K562 (cell line): ENCODE results near the gene MSH3. TPM values are rescaled to one million over a fixed set of nuclear protein-coding genes. Genes with fewer than 3 reads are reported as not detected.
A peak's percentile ranks its signal among the peaks of the same experiment; 100 is the strongest.

ENCODE experiments used
- ATAC-seq: fragments of 200-7000 bp; cut with Tn5 transposase; 3 replicates; pipeline ENCODE4 v1.9.1; 2020; ENCODE audit warnings: moderate library complexity
- BruUV-seq: library from RNA; stranded (reverse); fragments of 400-500 nt; replicated peaks from 2 replicates; lab custom pipeline; 2021; lab: Mats Ljungman, UMichigan
- CTCF ChIA-PET: fragments of 300-600 bp; formaldehyde crosslinking; extraction: SDS; loops from one replicate; lab custom pipeline; 2021; ENCODE audit warnings: low intra/inter-chr PET ratio; lab: Yijun Ruan, JAX
- POLR2A ChIA-PET: fragments of 300-600, 350-650 bp; sonication (Branson Sonifier 250); formaldehyde crosslinking; extraction: SDS; loops from one replicate; lab custom pipeline; 2021; ENCODE audit warnings: antibody characterized with exemption, inconsistent platforms; lab: Yijun Ruan, JAX
- DNase-seq, 4 experiments: peaks; one replicate each; pipeline versions ENCODE4 v3.0.0 to v3.0.0-alpha.2; 2011 to 2018; ENCODE audit warnings: low spot score in 3 of 4, mixed read lengths in 3 of 4; ENCODE audit errors: extremely low read depth in 1 of 4
- FAIRE-seq: peaks from 2 replicates; lab custom pipeline; 2011; peaks lifted over from hg19 to GRCh38; lab: Jason Lieb, UNC
- H2AFZ ChIP-seq: 2 replicates; pipeline ENCODE4 v1.6.0; 2011; ENCODE audit warnings: low read depth, low read length, control low read depth, inconsistent platforms
- H3K27ac ChIP-seq: fragments of 200-600 bp; 3 replicates; pipeline ENCODE4 v1.8.0; 2011; ENCODE audit warnings: low read depth, mild to moderate bottlenecking, control low read depth, inconsistent platforms, low read length, moderate library complexity, mixed read lengths; ENCODE audit errors: extremely low read depth
- H3K27me3 ChIP-seq, 2 experiments: fragments of 300-600 bp in 1 of 2; 2 replicates in 1 of 2; 3 replicates in 1 of 2; pipeline versions ENCODE4 v1.6.0 to v1.8.0; 2011; ENCODE audit warnings: inconsistent platforms in 2 of 2, low read length in 2 of 2, mild to moderate bottlenecking in 1 of 2, mixed read lengths in 1 of 2, moderate library complexity in 1 of 2; ENCODE audit not compliant: control insufficient read depth in 2 of 2, insufficient read depth in 2 of 2
- H3K36me3 ChIP-seq: fragments of 300-600 bp; 3 replicates; pipeline ENCODE4 v1.8.0; 2011; ENCODE audit warnings: mild to moderate bottlenecking, low read length, inconsistent platforms; ENCODE audit not compliant: control insufficient read depth, insufficient read depth
- H3K4me1 ChIP-seq, 2 experiments: fragments of 200-600 bp in 1 of 2; replicated peaks in 1 of 2; 2 replicates in 1 of 2; 3 replicates in 1 of 2; pipeline versions ENCODE4 v1.5.1 to v1.8.0; 2011; ENCODE audit warnings: inconsistent platforms in 2 of 2, low read length in 2 of 2, mild to moderate bottlenecking in 1 of 2, mixed read lengths in 1 of 2, moderate library complexity in 1 of 2; ENCODE audit not compliant: control insufficient read depth in 2 of 2, insufficient read depth in 2 of 2
- H3K4me2 ChIP-seq: 2 replicates; pipeline ENCODE4 v1.6.1; 2011; ENCODE audit warnings: low read length, control low read depth, inconsistent platforms, mixed read lengths; ENCODE audit not compliant: insufficient read depth
- H3K4me3 ChIP-seq: fragments of 200-600 bp; sonication (generic), shearing (Covaris generic); 2 replicates; pipeline ENCODE4 v1.5.1; 2016; ENCODE audit warnings: control low read depth, inconsistent platforms
- H3K79me2 ChIP-seq: fragments of 200-600 bp; 3 replicates; pipeline ENCODE4 v1.8.0; 2011; ENCODE audit warnings: low read length, inconsistent platforms; ENCODE audit not compliant: control insufficient read depth, insufficient read depth
- H3K9ac ChIP-seq, 2 experiments: 2 replicates each; pipeline versions ENCODE4 v1.6.0 to v1.6.1; 2011; ENCODE audit warnings: low read depth in 2 of 2, low read length in 2 of 2, control low read depth in 1 of 2, inconsistent platforms in 1 of 2, mild to moderate bottlenecking in 1 of 2, mixed read lengths in 1 of 2; ENCODE audit not compliant: insufficient read depth in 1 of 2
- H3K9me1 ChIP-seq: one replicate; pipeline ENCODE4 v1.6.0; 2011; ENCODE audit warnings: inconsistent platforms, mild to moderate bottlenecking, low read length, moderate library complexity; ENCODE audit not compliant: control insufficient read depth, insufficient read depth
- H3K9me3 ChIP-seq: replicated peaks from 2 replicates; pipeline ENCODE4 v1.5.1; 2011; ENCODE audit warnings: low read depth, low read length, inconsistent platforms; ENCODE audit not compliant: control insufficient read depth, insufficient read depth
- H4K20me1 ChIP-seq: replicated peaks from 2 replicates; pipeline ENCODE4 v1.6.1; 2011; ENCODE audit warnings: low read length, inconsistent platforms, mixed read lengths; ENCODE audit not compliant: control insufficient read depth, insufficient read depth
- C11orf30 ChIP-seq: fragments of 450-650 bp; IDR thresholded peaks from 2 replicates; pipeline ENCODE4 v1.6.1; 2016; ENCODE audit warnings: low read depth, mild to moderate bottlenecking
- MAZ ChIP-seq, 2 experiments: fragments of 450-650 bp in 1 of 2; sonication (generic) in 1 of 2; formaldehyde crosslinking; IDR thresholded peaks in 1 of 2; conservative IDR thresholded peaks in 1 of 2; 2 replicates each; pipeline versions ENCODE4 v1.4.0 to v1.5.0; 2020; ENCODE audit warnings: mild to moderate bottlenecking in 1 of 2, missing genetic modification reagents in 1 of 2
- PHF8 ChIP-seq: fragments of 200-600 bp; sonication (generic); IDR thresholded peaks from 2 replicates; pipeline ENCODE4 v1.6.1; 2012; ENCODE audit warnings: mixed run types, mild to moderate bottlenecking, inconsistent platforms, low read length, moderate library complexity, borderline replicate concordance
- RBM17 ChIP-seq: fragments of 200-400 bp; formaldehyde crosslinking; IDR thresholded peaks from 2 replicates; pipeline ENCODE4 v1.6.1; 2017; ENCODE audit warnings: low read depth, mild to moderate bottlenecking, low read length, borderline replicate concordance
- SMC3 ChIP-seq: conservative IDR thresholded peaks from 2 replicates; pipeline ENCODE4 v1.6.1; 2011; ENCODE audit warnings: low read depth, low read length, improper control_type of control experiment; ENCODE audit not compliant: insufficient read depth
- ZNF316 ChIP-seq: fragments of 450-650 bp; IDR thresholded peaks from 2 replicates; pipeline ENCODE4 v1.6.1; 2016
- WGBS: fragments of 100-300 bp; shearing (Covaris generic); methylation state at CpG from one replicate; pipeline ENCODE4 v1.1.6; 2016; ENCODE audit warnings: low coverage, mixed read lengths; ENCODE audit not compliant: insufficient coverage; ENCODE audit errors: missing lambda C conversion rate; 5-methylcytosine and 5-hydroxymethylcytosine counted together
- in situ Hi-C: fragments of 300-500 bp; cut with MboI; formaldehyde crosslinking; loops from 4 replicates; pipeline ENCODE4 v1.15.0; 2018; ENCODE audit warnings: inconsistent platforms, mixed read lengths
- intact Hi-C: fragments of 100-400 bp; cut with micrococcal nuclease; formaldehyde crosslinking; loops from 2 replicates; pipeline ENCODE4 v1.14.2; 2022
- polyA plus RNA-seq, 8 experiments: library from polyadenylated mRNA; depleted of rRNA in 4 of 8; stranded (reverse) in 5 of 8; unstranded in 3 of 8; fragments of >200 nt; fragmentation: Nextera tagmentation in 2 of 8; fragmentation: Illumina TruSeq in 1 of 8; extraction: Ambion mirVana in 2 of 8; extraction: Trizol in 1 of 8; gene quantifications; 2 replicates each; pipeline versions ENCODE4 v1.2.1 to v1.2.3, GENCODE V29; 2011 to 2014; ENCODE audit warnings: inconsistent platforms in 1 of 8, missing spikeins in 1 of 8
- total RNA-seq, 7 experiments: library from RNA; depleted of rRNA in 6 of 7; stranded (reverse); fragments of >200 nt in 6 of 7; fragmentation: Illumina TruSeq in 2 of 7; extraction: Trizol in 2 of 7; gene quantifications; 2 replicates each; pipeline versions ENCODE4 v1.2.1 to v1.2.3, GENCODE V29; 2011 to 2021; ENCODE audit warnings: low replicate concordance in 1 of 7
- TF ChIP-seq, protein P1 (sequence below), 2 experiments: fragments of 450-650 bp; IDR thresholded peaks; 2 replicates each; pipeline ENCODE4 v1.6.1; 2018; ENCODE audit warnings: mild to moderate bottlenecking in 2 of 2, low read depth in 1 of 2; ENCODE audit not compliant: partially characterized antibody in 2 of 2
- TF ChIP-seq, protein P2 (sequence below): fragments of 250-450 bp; sonication (Bioruptor Pico); IDR thresholded peaks from 2 replicates; pipeline ENCODE4 v1.5.0; 2021
- TF ChIP-seq, protein P3 (sequence below): fragments of 250-450 bp; sonication (Bioruptor Pico); IDR thresholded peaks from 2 replicates; pipeline ENCODE4 v1.4.0; 2020; ENCODE audit warnings: borderline replicate concordance

The MSH3 gene
- total and polyA plus RNA-seq, 9 of the 15 experiments (the other 6 are each of a cell fraction or from before 2014, with no cell fraction given) = 3.9 to 17.2 (median 13.2) TPM

DNA sequence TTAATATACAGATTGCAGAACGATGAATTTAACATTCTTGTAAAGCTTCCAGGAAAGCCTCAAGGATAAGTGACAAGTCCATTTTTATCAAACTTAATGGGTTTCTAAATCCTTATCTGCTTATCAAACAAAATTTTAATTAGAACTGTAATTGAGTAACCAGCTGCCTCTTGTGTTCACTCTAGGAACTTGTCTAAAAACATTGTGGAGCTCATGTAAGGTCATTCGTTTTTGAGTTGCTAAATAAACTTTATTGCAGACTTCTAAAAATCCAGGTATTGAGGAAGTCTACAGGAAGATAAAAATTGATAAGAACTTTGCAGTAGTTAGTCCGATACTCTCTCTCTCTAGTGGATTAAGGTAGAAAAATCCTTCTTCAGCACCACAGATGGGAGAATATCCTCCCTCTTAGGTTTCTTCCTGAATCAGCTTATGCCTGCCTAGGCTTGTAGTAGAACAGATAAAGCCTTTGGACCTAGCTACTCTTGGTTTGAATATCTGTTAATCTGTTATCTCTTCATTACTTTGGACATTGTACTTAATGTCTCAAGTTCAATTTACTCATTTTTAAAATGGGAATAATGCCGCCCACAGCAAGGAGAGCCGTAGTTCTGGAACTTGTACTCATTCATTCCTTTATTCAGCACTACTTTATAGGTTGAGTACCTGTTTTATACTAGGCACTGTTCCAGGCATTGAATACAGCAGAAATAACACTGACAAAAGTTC lies 60.3 kb downstream of the MSH3 start (continued):
- no peak for TF ChIP-seq PHF8
- TF ChIP-seq MAZ (CRISPR knock-in tag; conservative IDR thresholded peaks at IDR 0.05 in 1 of 2, IDR thresholded peaks at IDR 0.05 in 1 of 2) = no peak
- no peak for TF ChIP-seq SMC3
- TF ChIP-seq, all 486 proteins: peak for 0

DNA sequence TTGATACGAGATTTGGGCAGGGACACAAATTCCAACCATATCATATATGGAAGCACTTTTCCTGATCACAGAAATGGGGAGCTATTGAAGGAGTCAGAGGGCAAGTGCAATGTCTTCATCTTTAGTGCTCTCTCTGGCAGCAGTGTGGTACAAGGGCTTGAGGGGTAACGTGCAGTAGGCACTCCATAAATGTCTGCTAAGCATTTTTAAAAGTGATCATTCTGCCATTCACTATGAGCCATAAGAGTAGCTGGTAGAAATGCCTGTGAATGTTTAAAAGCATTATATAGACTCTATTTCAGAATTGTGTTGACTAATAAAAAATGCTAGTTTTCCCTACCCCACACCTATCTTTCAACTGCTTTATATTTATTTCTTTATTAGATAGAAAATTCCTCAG lies 61.4 kb downstream of the MSH3 start:
- Histone ChIP-seq H3K4me1 (no peaks in the 10 kb centered on the region), H3K9me3 (no peaks in the 10 kb centered on the region), H4K20me1 (no peaks in the 10 kb centered on the region), H3K4me3 (no peak overlapping the region), H3K79me2 (no peaks in the 10 kb centered on the region), H3K27me3 (no peaks in the 10 kb centered on the region), H2AFZ (no peak overlapping the region), H3K9me1 (no peaks in the 10 kb centered on the region), H3K36me3 (peaks cover 12% of the 10 kb centered on the region), H3K27ac (no peak overlapping the region), H3K9ac (no peak overlapping the region), H3K4me2 (no peak overlapping the region)
- FAIRE-seq (no peak), ATAC-seq (no peak), DNase-seq (no peak)
- WGBS = 76% methylated on average over 2 of the region's 2 CpGs
- TF ChIP-seq C11orf30 = peak; percentile 37; the same call in 1 of the 2 replicates
- TF ChIP-seq, protein P1, sequence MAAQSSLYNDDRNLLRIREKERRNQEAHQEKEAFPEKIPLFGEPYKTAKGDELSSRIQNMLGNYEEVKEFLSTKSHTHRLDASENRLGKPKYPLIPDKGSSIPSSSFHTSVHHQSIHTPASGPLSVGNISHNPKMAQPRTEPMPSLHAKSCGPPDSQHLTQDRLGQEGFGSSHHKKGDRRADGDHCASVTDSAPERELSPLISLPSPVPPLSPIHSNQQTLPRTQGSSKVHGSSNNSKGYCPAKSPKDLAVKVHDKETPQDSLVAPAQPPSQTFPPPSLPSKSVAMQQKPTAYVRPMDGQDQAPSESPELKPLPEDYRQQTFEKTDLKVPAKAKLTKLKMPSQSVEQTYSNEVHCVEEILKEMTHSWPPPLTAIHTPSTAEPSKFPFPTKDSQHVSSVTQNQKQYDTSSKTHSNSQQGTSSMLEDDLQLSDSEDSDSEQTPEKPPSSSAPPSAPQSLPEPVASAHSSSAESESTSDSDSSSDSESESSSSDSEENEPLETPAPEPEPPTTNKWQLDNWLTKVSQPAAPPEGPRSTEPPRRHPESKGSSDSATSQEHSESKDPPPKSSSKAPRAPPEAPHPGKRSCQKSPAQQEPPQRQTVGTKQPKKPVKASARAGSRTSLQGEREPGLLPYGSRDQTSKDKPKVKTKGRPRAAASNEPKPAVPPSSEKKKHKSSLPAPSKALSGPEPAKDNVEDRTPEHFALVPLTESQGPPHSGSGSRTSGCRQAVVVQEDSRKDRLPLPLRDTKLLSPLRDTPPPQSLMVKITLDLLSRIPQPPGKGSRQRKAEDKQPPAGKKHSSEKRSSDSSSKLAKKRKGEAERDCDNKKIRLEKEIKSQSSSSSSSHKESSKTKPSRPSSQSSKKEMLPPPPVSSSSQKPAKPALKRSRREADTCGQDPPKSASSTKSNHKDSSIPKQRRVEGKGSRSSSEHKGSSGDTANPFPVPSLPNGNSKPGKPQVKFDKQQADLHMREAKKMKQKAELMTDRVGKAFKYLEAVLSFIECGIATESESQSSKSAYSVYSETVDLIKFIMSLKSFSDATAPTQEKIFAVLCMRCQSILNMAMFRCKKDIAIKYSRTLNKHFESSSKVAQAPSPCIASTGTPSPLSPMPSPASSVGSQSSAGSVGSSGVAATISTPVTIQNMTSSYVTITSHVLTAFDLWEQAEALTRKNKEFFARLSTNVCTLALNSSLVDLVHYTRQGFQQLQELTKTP (IDR thresholded peaks at IDR 0.05; ENCODE audit: low read depth in 1 of 2, partially characterized antibody in 2 of 2) = no peak
- TF ChIP-seq ZNF316 = peak; percentile 54
- no peak for TF ChIP-seq RBM17
- TF ChIP-seq, protein P2, sequence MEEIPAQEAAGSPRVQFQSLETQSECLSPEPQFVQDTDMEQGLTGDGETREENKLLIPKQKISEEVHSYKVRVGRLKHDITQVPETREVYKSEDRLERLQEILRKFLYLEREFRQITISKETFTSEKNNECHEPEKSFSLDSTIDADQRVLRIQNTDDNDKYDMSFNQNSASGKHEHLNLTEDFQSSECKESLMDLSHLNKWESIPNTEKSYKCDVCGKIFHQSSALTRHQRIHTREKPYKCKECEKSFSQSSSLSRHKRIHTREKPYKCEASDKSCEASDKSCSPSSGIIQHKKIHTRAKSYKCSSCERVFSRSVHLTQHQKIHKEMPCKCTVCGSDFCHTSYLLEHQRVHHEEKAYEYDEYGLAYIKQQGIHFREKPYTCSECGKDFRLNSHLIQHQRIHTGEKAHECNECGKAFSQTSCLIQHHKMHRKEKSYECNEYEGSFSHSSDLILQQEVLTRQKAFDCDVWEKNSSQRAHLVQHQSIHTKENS (CRISPR knock-in tag) = no peak
- TF ChIP-seq, protein P3, sequence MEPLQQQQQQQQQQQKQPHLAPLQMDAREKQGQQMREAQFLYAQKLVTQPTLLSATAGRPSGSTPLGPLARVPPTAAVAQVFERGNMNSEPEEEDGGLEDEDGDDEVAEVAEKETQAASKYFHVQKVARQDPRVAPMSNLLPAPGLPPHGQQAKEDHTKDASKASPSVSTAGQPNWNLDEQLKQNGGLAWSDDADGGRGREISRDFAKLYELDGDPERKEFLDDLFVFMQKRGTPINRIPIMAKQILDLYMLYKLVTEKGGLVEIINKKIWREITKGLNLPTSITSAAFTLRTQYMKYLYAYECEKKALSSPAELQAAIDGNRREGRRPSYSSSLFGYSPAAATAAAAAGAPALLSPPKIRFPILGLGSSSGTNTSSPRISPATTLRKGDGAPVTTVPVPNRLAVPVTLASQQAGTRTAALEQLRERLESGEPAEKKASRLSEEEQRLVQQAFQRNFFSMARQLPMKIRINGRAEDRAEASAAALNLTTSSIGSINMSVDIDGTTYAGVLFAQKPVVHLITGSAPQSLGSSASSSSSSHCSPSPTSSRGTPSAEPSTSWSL (CRISPR knock-in tag) = no peak
- no TSS peak for BruUV-seq
- ChIA-PET CTCF (no interaction called here), POLR2A (interaction anchor here (0.8 to 1.0 kb wide), 2 partner anchors 10 to 14 kb away, joined by 3 to 5 read pairs; no protein-coding TSS in a partner anchor)
- intact Hi-C loops = no loop called here
- in situ Hi-C loops = no loop called here
